GM21515 (cell line): ENCODE measurements around the gene CEP83.
"Not testable (repeated sequence)": the region's sequence is repeated elsewhere in the genome, so short reads cannot be mapped to it uniquely, and the experiment has no call there.

ENCODE experiments used
- ATAC-seq: cut with Tn5 transposase; IDR thresholded peaks from one replicate; pipeline ENCODE4 v1.9.1; 2021; ENCODE audit not compliant: unreplicated experiment

Gene CEP83

GRCh38 chr12:94380507-94380906 is 79.2 kb downstream of the CEP83 start:
- ATAC-seq: no peak

GRCh38 chr12:94379479-94380113 is 80.1 kb downstream of the CEP83 start:
- no peak for ATAC-seq

- no peak for ATAC-seq
Observed at GRCh38 chr12:94377599-94377998, 82.1 kb downstream of the CEP83 start.

GRCh38 chr12:94374124-94374523 is 85.5 kb downstream of the CEP83 start:
- ATAC-seq: no peak

GRCh38 chr12:94372461-94372860 is 87.2 kb downstream of the CEP83 start:
- peak; percentile 59 for ATAC-seq

- no peak for ATAC-seq
Observed at GRCh38 chr12:94362653-94363052, 97.0 kb downstream of the CEP83 start.

GRCh38 chr12:94359761-94360160 is 99.9 kb downstream of the CEP83 start:
- ATAC-seq: no peak

GRCh38 chr12:94353130-94353529 is 106.5 kb downstream of the CEP83 start:
- ATAC-seq: no peak

GRCh38 chr12:94340573-94340972 is 119.1 kb downstream of the CEP83 start:
- no peak for ATAC-seq

GRCh38 chr12:94338006-94338794 is 121.5 kb downstream of the CEP83 start:
- no peak for ATAC-seq

GRCh38 chr12:94336211-94336925 is 123.3 kb downstream of the CEP83 start:
- no peak for ATAC-seq

GRCh38 chr12:94333396-94333795 is 126.3 kb downstream of the CEP83 start:
- no peak for ATAC-seq

GRCh38 chr12:94329366-94329765 is 130.3 kb downstream of the CEP83 start:
- no peak for ATAC-seq

- ATAC-seq: no peak
Observed at GRCh38 chr12:94327809-94328208, 131.9 kb downstream of the CEP83 start.

- ATAC-seq: no peak
Observed at GRCh38 chr12:94326727-94327126, 132.9 kb downstream of the CEP83 start.

GRCh38 chr12:94326234-94326633 is 133.4 kb downstream of the CEP83 start:
- ATAC-seq: no peak

- ATAC-seq: no peak
Observed at GRCh38 chr12:94322346-94322745, 137.3 kb downstream of the CEP83 start.

- no peak for ATAC-seq
Observed at GRCh38 chr12:94320109-94320508, 139.6 kb downstream of the CEP83 start.

GRCh38 chr12:94318181-94318580 is 141.5 kb downstream of the CEP83 start:
- ATAC-seq: peak; percentile 76

- ATAC-seq: not testable (repeated sequence)
Observed at GRCh38 chr12:94316600-94316999, 143.1 kb downstream of the CEP83 start.

GRCh38 chr12:94312378-94312777 is 147.3 kb downstream of the CEP83 start:
- no peak for ATAC-seq

GRCh38 chr12:94309373-94309772 is 150.3 kb downstream of the CEP83 start:
- ATAC-seq: peak; percentile 61
